MCF 10A (cell line): Measurements from ENCODE around the gene MOV10. TPM values are rescaled to one million over a fixed set of nuclear protein-coding genes. Genes with fewer than 3 reads are reported as not detected.

Experiments used
- Bru-seq: library from RNA; stranded (reverse); fragments of 400-500 nt; gene quantifications from one replicate; lab custom pipeline; 2021; lab: Mats Ljungman, UMichigan
- BruChase-seq, 2 experiments: library from RNA; stranded (reverse); fragments of 400-500 nt; gene quantifications; one replicate each; lab custom pipeline; 2021; lab: Mats Ljungman, UMichigan
- BruUV-seq: library from RNA; stranded (reverse); fragments of 400-500 nt; replicated peaks from 2 replicates; lab custom pipeline; 2021; lab: Mats Ljungman, UMichigan
- CTCF ChIA-PET: fragments of 300-600 bp; sonication (Branson Sonifier 250); formaldehyde crosslinking; extraction: SDS; loops from one replicate; lab custom pipeline; 2021; ENCODE audit warnings: antibody characterized with exemption, inconsistent platforms; lab: Yijun Ruan, JAX
- POLR2A ChIA-PET: fragments of 300-600, 350-650 bp; sonication (Branson Sonifier 250); formaldehyde crosslinking; extraction: SDS; loops from one replicate; lab custom pipeline; 2020; ENCODE audit warnings: antibody characterized with exemption, inconsistent platforms; lab: Yijun Ruan, JAX
- DNase-seq: peaks from one replicate; pipeline ENCODE4 v3.0.0-alpha.2; 2018; ENCODE audit not compliant: unreplicated experiment
- H3K27ac Mint-ChIP-seq: one replicate; pipeline ENCODE4 v1.8.0; 2022; ENCODE audit warnings: mild to moderate bottlenecking, low read depth, mixed read lengths; ENCODE audit not compliant: unreplicated experiment
- H3K27me3 Mint-ChIP-seq: one replicate; pipeline ENCODE4 v1.8.0; 2022; ENCODE audit warnings: mixed read lengths; ENCODE audit not compliant: insufficient read depth, unreplicated experiment
- H3K36me3 Mint-ChIP-seq: one replicate; pipeline ENCODE4 v1.8.0; 2022; ENCODE audit warnings: mild to moderate bottlenecking, moderate library complexity, mixed read lengths; ENCODE audit not compliant: insufficient read depth, unreplicated experiment
- H3K4me1 Mint-ChIP-seq: one replicate; pipeline ENCODE4 v1.8.0; 2022; ENCODE audit warnings: mixed read lengths; ENCODE audit not compliant: insufficient read depth, unreplicated experiment
- H3K4me3 Mint-ChIP-seq: one replicate; pipeline ENCODE4 v1.8.0; 2022; ENCODE audit warnings: mild to moderate bottlenecking, moderate library complexity, mixed read lengths; ENCODE audit not compliant: unreplicated experiment
- H3K9me3 Mint-ChIP-seq: one replicate; pipeline ENCODE4 v1.8.0; 2022; ENCODE audit warnings: mixed read lengths; ENCODE audit not compliant: unreplicated experiment
- intact Hi-C: fragments of 100-400 bp; cut with micrococcal nuclease; formaldehyde crosslinking; loops from 2 replicates; pipeline ENCODE4 v1.14.1; 2022
- long read RNA-seq: library from polyadenylated mRNA; stranded (forward); transcript quantifications from one replicate; pipeline ENCODE4 v2.0.0, GENCODE V29; 2022
- total RNA-seq: library from RNA; stranded (reverse); gene quantifications from 2 replicates; pipeline ENCODE4 v1.2.3, GENCODE V29; 2022
- TF ChIP-seq, protein P1 (sequence below): fragments of 200-600 bp; IDR thresholded peaks from one replicate; pipeline ENCODE4 v1.8.0; 2022; ENCODE audit warnings: antibody characterized with exemption, mild to moderate bottlenecking; ENCODE audit not compliant: unreplicated experiment

The MOV10 gene, protein sequence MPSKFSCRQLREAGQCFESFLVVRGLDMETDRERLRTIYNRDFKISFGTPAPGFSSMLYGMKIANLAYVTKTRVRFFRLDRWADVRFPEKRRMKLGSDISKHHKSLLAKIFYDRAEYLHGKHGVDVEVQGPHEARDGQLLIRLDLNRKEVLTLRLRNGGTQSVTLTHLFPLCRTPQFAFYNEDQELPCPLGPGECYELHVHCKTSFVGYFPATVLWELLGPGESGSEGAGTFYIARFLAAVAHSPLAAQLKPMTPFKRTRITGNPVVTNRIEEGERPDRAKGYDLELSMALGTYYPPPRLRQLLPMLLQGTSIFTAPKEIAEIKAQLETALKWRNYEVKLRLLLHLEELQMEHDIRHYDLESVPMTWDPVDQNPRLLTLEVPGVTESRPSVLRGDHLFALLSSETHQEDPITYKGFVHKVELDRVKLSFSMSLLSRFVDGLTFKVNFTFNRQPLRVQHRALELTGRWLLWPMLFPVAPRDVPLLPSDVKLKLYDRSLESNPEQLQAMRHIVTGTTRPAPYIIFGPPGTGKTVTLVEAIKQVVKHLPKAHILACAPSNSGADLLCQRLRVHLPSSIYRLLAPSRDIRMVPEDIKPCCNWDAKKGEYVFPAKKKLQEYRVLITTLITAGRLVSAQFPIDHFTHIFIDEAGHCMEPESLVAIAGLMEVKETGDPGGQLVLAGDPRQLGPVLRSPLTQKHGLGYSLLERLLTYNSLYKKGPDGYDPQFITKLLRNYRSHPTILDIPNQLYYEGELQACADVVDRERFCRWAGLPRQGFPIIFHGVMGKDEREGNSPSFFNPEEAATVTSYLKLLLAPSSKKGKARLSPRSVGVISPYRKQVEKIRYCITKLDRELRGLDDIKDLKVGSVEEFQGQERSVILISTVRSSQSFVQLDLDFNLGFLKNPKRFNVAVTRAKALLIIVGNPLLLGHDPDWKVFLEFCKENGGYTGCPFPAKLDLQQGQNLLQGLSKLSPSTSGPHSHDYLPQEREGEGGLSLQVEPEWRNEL
- 54.9 and 55.6 TPM in 2 replicates for total RNA-seq
- percentile 67 among the genes with signal in this experiment for Bru-seq, nascent RNA
- percentile 75 among the genes with signal in this experiment for BruChase-seq, experiment 1, labeled RNA remaining after a 6-hour chase
- percentile 75 among the genes with signal in this experiment for BruChase-seq, experiment 2, labeled RNA remaining after a 2-hour chase
- long read RNA-seq, full-length matches to known transcripts = 54 of 108 reads
- long read RNA-seq, partial matches to known transcripts = 20 of 108 reads
- long read RNA-seq, other reads (novel, unspliced or antisense) = 34 of 108 reads

DNA sequence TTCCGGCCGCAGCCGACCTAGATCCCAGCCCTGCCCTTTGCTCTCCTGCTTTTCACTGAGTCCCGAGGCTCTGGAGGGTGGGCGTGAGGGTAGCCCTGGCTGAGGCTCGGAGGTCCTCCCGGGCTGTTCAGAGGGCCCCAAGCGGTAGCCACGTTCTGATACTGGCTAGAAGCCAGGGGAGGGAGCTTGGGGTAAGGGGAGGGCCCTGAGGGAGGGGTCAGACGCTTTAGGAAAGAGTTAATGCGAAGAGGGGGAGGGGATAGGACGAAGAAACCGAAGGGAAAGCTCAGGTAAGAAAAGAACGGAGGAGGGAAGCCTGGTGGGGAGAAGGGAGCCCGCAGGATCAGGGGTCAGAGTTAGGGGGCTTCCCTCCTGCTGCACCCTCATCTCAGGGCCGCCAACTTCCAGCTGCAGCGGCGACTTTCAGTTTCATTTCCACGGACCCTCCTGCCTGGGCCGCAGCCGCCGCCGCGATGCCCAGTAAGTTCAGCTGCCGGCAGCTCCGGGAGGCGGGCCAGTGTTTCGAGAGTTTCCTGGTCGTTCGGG, at the start of gene MOV10:
MOV10 (plus strand) TSS at position 220 of the 546 bp plus-strand sequence; CDS start at position 474, 254 bp downstream.
- Mint-ChIP-seq H3K9me3 (no peaks in the 10 kb centered on the region), H3K27ac (peak within 1 kb of the TSS; percentile 100), H3K4me1 (peaks cover 35% of the 10 kb centered on the region), H3K4me3 (peak within 1 kb of the TSS; percentile 99), H3K27me3 (no peaks in the 10 kb centered on the region), H3K36me3 (peaks cover 45% of the 10 kb centered on the region)
- no TSS peak for BruUV-seq
- POLR2A ChIA-PET = interaction anchor here (0.5 to 6.3 kb wide), 20 partner anchors 9 to 283 kb away, joined by 3 to 85 read pairs (median 14); partner anchors contain the start of genes CAPZA1, CTTNBP2NL, PPM1J and RHOC
- DNase-seq = peak; percentile 84
- CTCF ChIA-PET = interaction anchor here (0.9 to 4.9 kb wide), 14 partner anchors 11 to 283 kb away, joined by 3 to 34 read pairs (median 8); partner anchors contain the start of genes CAPZA1, PPM1J and ST7L
- intact Hi-C loops = loop anchor here (1.0 kb wide), 1 partner anchor 31 kb away; no protein-coding TSS in a partner anchor
- TF ChIP-seq, protein P1, sequence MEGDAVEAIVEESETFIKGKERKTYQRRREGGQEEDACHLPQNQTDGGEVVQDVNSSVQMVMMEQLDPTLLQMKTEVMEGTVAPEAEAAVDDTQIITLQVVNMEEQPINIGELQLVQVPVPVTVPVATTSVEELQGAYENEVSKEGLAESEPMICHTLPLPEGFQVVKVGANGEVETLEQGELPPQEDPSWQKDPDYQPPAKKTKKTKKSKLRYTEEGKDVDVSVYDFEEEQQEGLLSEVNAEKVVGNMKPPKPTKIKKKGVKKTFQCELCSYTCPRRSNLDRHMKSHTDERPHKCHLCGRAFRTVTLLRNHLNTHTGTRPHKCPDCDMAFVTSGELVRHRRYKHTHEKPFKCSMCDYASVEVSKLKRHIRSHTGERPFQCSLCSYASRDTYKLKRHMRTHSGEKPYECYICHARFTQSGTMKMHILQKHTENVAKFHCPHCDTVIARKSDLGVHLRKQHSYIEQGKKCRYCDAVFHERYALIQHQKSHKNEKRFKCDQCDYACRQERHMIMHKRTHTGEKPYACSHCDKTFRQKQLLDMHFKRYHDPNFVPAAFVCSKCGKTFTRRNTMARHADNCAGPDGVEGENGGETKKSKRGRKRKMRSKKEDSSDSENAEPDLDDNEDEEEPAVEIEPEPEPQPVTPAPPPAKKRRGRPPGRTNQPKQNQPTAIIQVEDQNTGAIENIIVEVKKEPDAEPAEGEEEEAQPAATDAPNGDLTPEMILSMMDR = no peak

DNA sequence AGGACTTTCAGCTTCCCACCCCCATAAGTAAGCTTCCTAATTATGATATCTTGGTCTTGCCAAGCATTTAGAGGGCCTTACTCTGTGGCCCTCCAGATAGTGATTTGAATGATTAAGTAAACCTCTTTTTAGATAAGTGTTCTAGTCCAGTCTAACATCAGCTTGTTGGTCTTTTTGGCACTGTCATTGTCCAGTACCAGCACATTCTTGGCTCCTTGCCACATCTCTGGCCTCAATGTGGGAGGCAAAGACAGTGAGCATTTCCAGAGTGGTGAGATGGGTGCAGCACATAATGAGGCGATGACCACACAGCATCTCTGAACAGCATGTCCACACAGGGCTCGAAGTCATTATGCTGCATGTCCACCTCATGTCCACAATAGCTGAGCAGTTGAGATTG, 48.8 kb upstream of the MOV10 start:
- Mint-ChIP-seq H3K27me3 (no peaks in the 10 kb centered on the region), H3K9me3 (no peaks in the 10 kb centered on the region), H3K4me1 (peaks cover 38% of the 10 kb centered on the region), H3K4me3 (no peak overlapping the region), H3K27ac (no peak overlapping the region), H3K36me3 (peaks cover 45% of the 10 kb centered on the region)
- DNase-seq = peak; percentile 26
- intact Hi-C loops = no loop called here
- POLR2A ChIA-PET = interaction anchor here (1.0 to 3.3 kb wide), 2 partner anchors 12 to 48 kb away, joined by 3 to 25 read pairs; no protein-coding TSS in a partner anchor
- CTCF ChIA-PET = interaction anchor here (1.0 to 1.3 kb wide), 3 partner anchors 10 to 90 kb away, joined by 3 to 8 read pairs (median 5); partner anchors contain the start of genes MOV10 and PPM1J
- no TSS peak for BruUV-seq
- TF ChIP-seq, protein P1 = no peak

DNA sequence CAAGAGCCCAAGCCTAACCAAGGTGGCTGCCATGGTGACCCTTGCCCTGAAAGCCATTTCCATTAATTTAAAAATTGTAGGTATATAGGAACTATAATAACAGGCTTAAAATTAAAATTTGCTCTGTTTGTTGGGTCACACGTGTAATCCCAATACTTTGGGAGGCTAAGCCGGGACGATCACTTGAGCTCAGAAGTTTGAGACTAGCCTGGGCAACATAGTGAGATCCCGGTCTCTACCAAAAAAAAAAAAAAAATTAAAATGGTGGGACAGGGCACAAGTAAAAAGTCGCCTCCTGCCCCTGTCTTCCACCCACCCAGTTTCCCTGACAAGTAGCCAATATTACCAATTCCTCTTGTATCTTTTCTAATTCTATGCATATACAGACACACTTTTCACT, 48.3 kb upstream of the MOV10 start:
- CTCF ChIA-PET = interaction anchor here (1.0 to 1.3 kb wide), 3 partner anchors 9 to 90 kb away, joined by 3 to 8 read pairs (median 5); partner anchors contain the start of genes MOV10 and PPM1J
- Mint-ChIP-seq H3K9me3 (no peaks in the 10 kb centered on the region), H3K27me3 (no peaks in the 10 kb centered on the region), H3K27ac (peak overlapping the region; percentile 53), H3K36me3 (peaks cover 43% of the 10 kb centered on the region), H3K4me3 (no peak overlapping the region), H3K4me1 (peaks cover 34% of the 10 kb centered on the region)
- no peak for DNase-seq
- no TSS peak for BruUV-seq
- intact Hi-C loops = no loop called here
- TF ChIP-seq, protein P1 = no peak
- POLR2A ChIA-PET = interaction anchor here (1.0 to 3.3 kb wide), 3 partner anchors 11 to 47 kb away, joined by 3 to 25 read pairs (median 3); no protein-coding TSS in a partner anchor
